HG03095 (cell line): ENCODE results near the gene PJVK.

Source experiments
- ATAC-seq: cut with Tn5 transposase; IDR thresholded peaks from one replicate; pipeline ENCODE4 v1.9.1; 2021; ENCODE audit warnings: moderate library complexity; ENCODE audit not compliant: unreplicated experiment

The PJVK gene

DNA sequence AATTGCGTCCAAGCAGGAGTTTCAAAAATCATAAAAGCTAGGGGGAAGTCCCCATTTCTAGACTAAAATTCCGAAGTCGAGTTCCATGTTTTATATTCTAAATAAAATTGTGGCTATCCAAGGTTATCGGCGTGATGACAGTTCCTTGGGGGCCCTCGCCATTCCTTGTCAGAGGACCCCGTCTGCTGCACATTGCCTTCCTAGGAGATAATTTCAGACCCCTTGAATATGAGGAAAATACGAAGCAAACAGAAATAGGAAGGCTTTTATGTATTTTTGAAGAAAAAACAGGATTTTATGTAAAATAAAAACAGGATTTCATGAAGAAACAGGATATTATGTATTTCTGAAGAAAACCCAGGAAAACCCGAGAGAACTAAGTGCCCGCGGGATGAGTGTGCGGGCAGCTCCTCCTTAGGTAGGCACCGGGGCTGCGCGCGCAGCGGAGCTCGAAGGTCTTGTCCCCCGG lies 28.6 kb downstream of the PJVK start:
- ATAC-seq, result no peak

GRCh38 chr2:178480227-178481181 lies 29.3 kb downstream of the PJVK start, which contains the start of gene PLEKHA3:
Gene PLEKHA3 (plus strand): TSS chr2:178480457. CDS start chr2:178480870, 413 bp downstream.
- peak; percentile 65 for ATAC-seq

GRCh38 chr2:178482437-178482836 lies 31.3 kb downstream of the PJVK start:
- peak; percentile 31 for ATAC-seq

DNA sequence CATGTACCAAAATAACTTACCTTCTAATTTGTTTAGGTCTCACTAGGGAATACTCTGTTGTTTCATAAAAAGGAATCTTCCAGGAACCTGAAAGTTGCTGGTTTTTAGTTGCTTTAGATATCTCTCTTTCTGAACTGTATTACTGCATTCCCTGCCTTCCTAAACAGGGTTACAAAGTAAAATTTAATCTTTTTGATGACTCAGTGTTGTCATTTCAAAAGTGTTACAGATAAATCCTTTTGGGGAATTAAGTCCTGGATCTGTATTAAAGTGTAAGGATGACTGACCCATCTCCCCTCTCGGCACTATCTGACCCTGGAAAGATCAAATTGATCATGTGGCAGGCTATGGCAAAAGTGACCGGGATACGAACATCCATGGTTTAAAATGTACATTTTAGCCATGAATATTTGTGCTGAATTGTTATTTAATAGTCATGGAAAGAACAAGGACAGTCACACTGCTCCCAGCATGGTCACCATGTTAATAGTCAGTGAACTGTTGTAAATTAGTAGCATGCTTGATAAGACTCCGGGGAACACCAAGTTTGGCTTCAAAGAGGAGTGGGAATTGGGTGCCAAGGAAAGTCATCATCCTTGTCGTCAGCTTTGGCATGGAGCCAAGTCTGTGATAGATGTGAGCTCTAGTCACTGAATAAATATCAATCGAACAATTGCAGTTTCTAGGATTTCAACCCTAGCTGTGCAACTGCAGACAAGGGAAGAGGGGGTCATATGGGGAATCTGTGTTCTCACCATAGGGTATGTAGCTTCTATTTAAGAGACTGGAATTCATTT lies 33.3 kb downstream of the PJVK start:
- no peak for ATAC-seq

GRCh38 chr2:178485356-178485755 lies 34.2 kb downstream of the PJVK start:
- no peak for ATAC-seq

DNA sequence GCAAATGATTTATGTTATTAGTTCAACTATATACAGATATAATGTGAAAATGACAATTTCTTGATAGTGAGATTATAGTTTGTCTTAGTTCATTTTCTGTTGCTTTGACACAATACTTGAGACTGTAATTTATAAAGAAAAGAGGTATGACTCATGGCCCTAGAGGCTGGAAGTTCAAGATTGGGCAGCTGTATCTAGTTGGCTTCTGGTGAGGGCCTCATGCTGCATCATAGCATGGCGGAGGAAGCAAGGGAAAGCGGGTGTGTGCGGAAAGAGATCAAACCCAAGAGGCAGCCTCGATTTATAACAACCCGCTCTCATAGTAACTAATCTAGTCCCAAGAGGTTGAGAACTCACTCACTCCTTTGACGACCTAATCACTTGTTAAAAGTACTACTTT lies 40.4 kb downstream of the PJVK start:
- ATAC-seq, result no peak

- ATAC-seq, result no peak
Measured at GRCh38 chr2:178496049-178496448, 44.9 kb downstream of the PJVK start.

DNA sequence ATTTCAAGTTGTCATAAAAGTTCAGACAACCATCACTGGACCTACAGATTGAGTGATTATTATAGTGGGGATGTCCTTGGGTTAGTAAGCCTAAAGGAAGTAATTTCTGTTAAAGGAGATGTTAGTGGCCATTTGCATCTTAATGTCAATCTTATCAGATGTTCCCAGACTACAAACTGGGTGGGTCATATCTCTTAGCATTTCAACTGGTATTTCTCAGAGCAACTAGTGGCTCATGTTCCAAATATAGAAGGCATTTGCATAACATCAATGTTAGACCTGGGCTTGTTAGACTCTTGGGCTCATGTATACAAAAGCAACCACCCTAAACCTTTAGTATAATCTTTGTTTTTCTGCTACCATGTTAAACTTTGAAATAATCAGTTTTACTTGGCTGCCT lies 47.0 kb downstream of the PJVK start:
- peak; percentile 47 for ATAC-seq

- ATAC-seq, result no peak
Measured at GRCh38 chr2:178499640-178500039, 48.5 kb downstream of the PJVK start.

- ATAC-seq, result no peak
Measured at GRCh38 chr2:178502751-178503150, 51.6 kb downstream of the PJVK start.

DNA sequence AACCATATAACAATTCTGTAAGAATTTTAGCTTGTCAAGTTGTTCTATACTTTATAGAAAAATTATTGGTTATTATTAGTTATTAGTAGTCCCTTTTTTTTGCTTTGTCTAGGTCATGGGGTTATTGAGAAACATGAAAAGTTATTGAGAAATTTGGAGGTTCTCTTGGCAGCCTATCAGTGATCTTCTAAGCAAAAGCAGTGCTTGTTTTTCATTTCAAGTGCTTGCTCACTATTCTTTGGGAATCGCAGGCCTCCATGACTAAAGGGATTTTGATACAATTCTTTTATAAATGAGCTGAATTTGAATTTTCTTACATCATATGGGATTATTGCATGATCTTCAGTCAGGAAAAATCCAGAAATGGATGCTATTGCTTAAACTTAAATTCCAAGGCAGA lies 54.9 kb downstream of the PJVK start:
- ATAC-seq, result no peak

DNA sequence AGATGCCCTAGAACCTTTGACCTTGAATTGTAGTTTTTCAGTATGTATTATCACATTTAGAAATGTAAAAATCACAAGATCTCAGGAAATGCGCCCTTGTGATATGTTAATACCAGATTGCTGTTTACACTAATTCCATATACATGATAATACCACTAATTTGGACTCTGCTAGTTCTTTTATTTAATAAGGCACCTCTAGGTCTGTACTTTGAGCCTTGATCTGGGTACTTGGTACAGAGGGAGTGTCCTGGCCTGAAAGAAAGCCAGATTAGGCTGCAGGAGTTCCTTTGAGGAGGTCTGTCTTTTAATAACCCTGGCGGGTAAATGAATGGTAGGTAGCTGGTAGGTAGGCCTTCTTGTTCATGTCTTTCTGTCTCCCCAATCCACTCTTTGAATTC lies 55.3 kb downstream of the PJVK start:
- ATAC-seq, result no peak

DNA sequence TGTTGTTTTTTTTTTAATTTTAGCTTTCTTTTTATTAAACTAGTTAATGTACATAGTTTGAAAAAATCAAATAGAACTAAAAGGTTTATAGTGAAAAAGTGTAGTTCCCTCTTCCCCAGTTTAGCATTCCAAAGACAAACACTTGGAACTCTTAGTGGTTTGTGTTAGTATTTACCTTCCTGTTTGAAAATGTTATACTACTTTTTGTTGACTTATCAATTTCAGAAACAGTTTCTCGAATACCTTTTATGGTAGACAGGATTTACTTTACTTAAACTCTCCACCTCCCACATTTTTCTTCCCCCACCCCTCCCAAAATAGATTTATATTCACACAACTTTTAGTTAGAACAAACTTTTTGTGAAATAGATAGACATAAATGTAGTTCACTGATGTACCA lies 55.8 kb downstream of the PJVK start:
- ATAC-seq, result no peak

DNA sequence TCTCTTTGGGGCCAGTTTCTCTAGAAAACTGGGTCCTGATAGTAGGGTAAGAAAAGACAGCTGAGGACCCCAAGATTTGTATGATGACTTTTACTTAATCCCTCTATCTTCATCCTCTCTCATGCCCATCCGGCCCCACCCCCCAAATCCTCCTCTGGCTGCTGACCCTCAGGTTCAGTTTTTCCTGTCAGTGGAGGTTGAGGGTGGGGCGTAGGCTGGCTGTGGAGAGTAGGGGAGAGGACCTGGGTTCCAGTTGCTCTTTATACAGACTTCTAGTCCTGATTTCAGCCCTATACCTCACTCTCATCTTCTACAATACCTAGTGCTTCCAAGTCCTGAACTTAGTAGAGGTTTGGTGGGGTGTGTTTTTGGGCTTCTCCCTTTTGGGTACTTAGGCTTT lies 57.5 kb downstream of the PJVK start:
- no peak for ATAC-seq

DNA sequence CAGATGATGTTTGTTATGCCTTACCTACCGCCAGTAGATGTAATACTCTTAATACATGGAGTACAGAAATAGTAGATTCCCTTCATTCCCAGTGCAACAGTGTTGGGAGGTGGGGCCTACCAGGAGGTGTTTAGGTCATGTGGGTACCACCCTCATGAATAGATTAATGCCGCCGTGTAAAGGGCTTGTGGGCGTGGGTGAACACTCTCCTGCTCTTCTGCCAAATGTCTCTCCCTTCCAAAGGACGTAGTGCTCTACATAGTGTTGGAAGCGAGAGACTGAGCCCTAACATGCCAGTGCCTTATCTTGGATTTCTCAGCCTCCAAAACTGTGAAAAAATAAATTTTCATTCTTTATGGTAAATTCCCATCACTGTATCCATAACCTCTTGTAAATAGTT lies 59.2 kb downstream of the PJVK start:
- ATAC-seq, result no peak
